CD14-positive monocyte (primary cell): ENCODE results near the gene COLEC11. TPM values are rescaled to one million over a fixed set of nuclear protein-coding genes. Genes with fewer than 3 reads are reported as not detected.

Experiments
- DNase-seq, 3 donors: peaks; one replicate each; pipeline ENCODE4 v3.0.0-alpha.2; 2011 to 2022
- H2AFZ ChIP-seq: 2 replicates; pipeline ENCODE4 v1.6.0; 2012; ENCODE audit warnings: mild to moderate bottlenecking, low read depth, low read length, inconsistent platforms; ENCODE audit not compliant: insufficient read depth, poor library complexity, severe bottlenecking
- H3K27ac ChIP-seq, 2 donors: 1 replicate in 1 of 2; 2 replicates in 1 of 2; pipeline ENCODE4 v1.5.1; 2012 to 2013; ENCODE audit warnings: low read length in 2 of 2, control low read depth in 1 of 2, inconsistent platforms in 1 of 2, low read depth in 1 of 2, mild to moderate bottlenecking in 1 of 2
- H3K27me3 ChIP-seq, 2 donors: one replicate each; pipeline versions ENCODE4 v1.6.0 to v1.6.1; 2011 to 2013; ENCODE audit warnings: low read length in 2 of 2; ENCODE audit not compliant: control insufficient read depth in 2 of 2, insufficient read depth in 2 of 2
- H3K36me3 ChIP-seq, 2 donors: replicated peaks in 1 of 2; 1 replicate in 1 of 2; 2 replicates in 1 of 2; pipeline versions ENCODE4 v1.5.1 to v1.6.1; 2012 to 2013; ENCODE audit warnings: low read length in 2 of 2, control low read depth in 1 of 2, inconsistent platforms in 1 of 2, mild to moderate bottlenecking in 1 of 2; ENCODE audit not compliant: insufficient read depth in 2 of 2, control insufficient read depth in 1 of 2
- H3K4me1 ChIP-seq, 2 donors: 1 replicate in 1 of 2; 2 replicates in 1 of 2; pipeline versions ENCODE4 v1.5.1 to v1.6.1; 2012 to 2013; ENCODE audit warnings: low read length in 2 of 2, control low read depth in 1 of 2, inconsistent platforms in 1 of 2, mild to moderate bottlenecking in 1 of 2, moderate library complexity in 1 of 2; ENCODE audit not compliant: insufficient read depth in 2 of 2, control insufficient read depth in 1 of 2
- H3K4me2 ChIP-seq: replicated peaks from 2 replicates; pipeline ENCODE3; 2012; ENCODE audit warnings: low read length, moderate library complexity, mild to moderate bottlenecking; ENCODE audit not compliant: poor library complexity, severe bottlenecking; ENCODE audit errors: extremely low read depth
- H3K4me3 ChIP-seq, 3 experiments: fragments of 200-600 bp in 1 of 3; sonication (generic) in 1 of 3; replicated peaks in 1 of 3; 1 replicate in 2 of 3; 2 replicates in 1 of 3; pipeline ENCODE4 v1.5.1; 2011 to 2013; ENCODE audit warnings: low read length in 3 of 3, mild to moderate bottlenecking in 3 of 3, control low read depth in 2 of 3, low read depth in 2 of 3, inconsistent platforms in 1 of 3, moderate library complexity in 1 of 3
- H3K79me2 ChIP-seq: 2 replicates; pipeline ENCODE4 v1.6.0; 2012; ENCODE audit warnings: mild to moderate bottlenecking, control low read depth, inconsistent platforms, low read length, moderate library complexity; ENCODE audit not compliant: insufficient read depth
- H3K9ac ChIP-seq: 2 replicates; pipeline ENCODE4 v1.6.0; 2017; ENCODE audit warnings: low read length, mild to moderate bottlenecking; ENCODE audit not compliant: insufficient read depth, poor library complexity, severe bottlenecking
- H3K9me3 ChIP-seq, 2 donors: replicated peaks in 1 of 2; 1 replicate in 1 of 2; 2 replicates in 1 of 2; pipeline versions ENCODE4 v1.5.1 to v1.6.1; 2012 to 2013; ENCODE audit warnings: low read length in 2 of 2, control low read depth in 1 of 2; ENCODE audit not compliant: control insufficient read depth in 1 of 2, insufficient read depth in 1 of 2
- H4K20me1 ChIP-seq: 2 replicates; pipeline ENCODE4 v1.6.0; 2012; ENCODE audit warnings: mild to moderate bottlenecking, low read length, control low read depth, moderate library complexity; ENCODE audit not compliant: insufficient read depth
- H3K27ac Mint-ChIP-seq, 7 donors: one replicate each; pipeline ENCODE4 v1.8.0; 2020; ENCODE audit warnings: mild to moderate bottlenecking in 7 of 7, mixed read lengths in 7 of 7, moderate library complexity in 6 of 7, inconsistent platforms in 2 of 7
- H3K27me3 Mint-ChIP-seq, 3 donors: one replicate each; pipeline ENCODE4 v1.8.0; 2021 to 2022; ENCODE audit warnings: low read depth in 3 of 3, mild to moderate bottlenecking in 3 of 3, mixed read lengths in 3 of 3, moderate library complexity in 3 of 3, inconsistent platforms in 1 of 3
- H3K36me3 Mint-ChIP-seq, 2 donors: one replicate each; pipeline ENCODE4 v1.8.0; 2020; ENCODE audit warnings: mixed read lengths in 2 of 2, inconsistent platforms in 1 of 2, mild to moderate bottlenecking in 1 of 2
- H3K4me1 Mint-ChIP-seq: one replicate; pipeline ENCODE4 v1.8.0; 2020; ENCODE audit warnings: mild to moderate bottlenecking, mixed read lengths
- H3K4me3 Mint-ChIP-seq, 2 donors: one replicate each; pipeline ENCODE4 v1.8.0; 2020; ENCODE audit warnings: mild to moderate bottlenecking in 2 of 2, mixed read lengths in 2 of 2, moderate library complexity in 1 of 2
- H3K9me3 Mint-ChIP-seq, 7 donors: one replicate each; pipeline ENCODE4 v1.8.0; 2020 to 2022; ENCODE audit warnings: mixed read lengths in 7 of 7, mild to moderate bottlenecking in 6 of 7, moderate library complexity in 6 of 7, inconsistent platforms in 2 of 7
- WGBS: methylation state at CpG from one replicate; pipeline ENCODE4 v1.1.5; 2013; ENCODE audit warnings: missing lambda C conversion rate; ENCODE audit not compliant: insufficient coverage; 5-methylcytosine and 5-hydroxymethylcytosine counted together
- intact Hi-C, 2 donors: fragments of 100-400 bp; cut with micrococcal nuclease; formaldehyde crosslinking; loops; one replicate each; pipeline versions ENCODE4 v1.15.0 to v1.15.1; 2023
- polyA plus RNA-seq, 3 donors: library from polyadenylated mRNA; depleted of rRNA in 1 of 3; unstranded in 2 of 3; stranded (reverse) in 1 of 3; fragments of 300-500 nt in 2 of 3; fragments of >200 nt in 1 of 3; fragmentation: Illumina TruSeq in 2 of 3; gene quantifications; 1 replicate in 2 of 3; 2 replicates in 1 of 3; pipeline ENCODE4 v1.2.3, GENCODE V29; 2012 to 2021
- TF ChIP-seq, protein P1 (sequence below): fragments of 200-600 bp; IDR thresholded peaks from one replicate; pipeline ENCODE4 v1.8.0; 2022; ENCODE audit warnings: antibody characterized with exemption, mild to moderate bottlenecking

COLEC11 gene
- polyA plus RNA-seq, 3 donors, result not detected

DNA sequence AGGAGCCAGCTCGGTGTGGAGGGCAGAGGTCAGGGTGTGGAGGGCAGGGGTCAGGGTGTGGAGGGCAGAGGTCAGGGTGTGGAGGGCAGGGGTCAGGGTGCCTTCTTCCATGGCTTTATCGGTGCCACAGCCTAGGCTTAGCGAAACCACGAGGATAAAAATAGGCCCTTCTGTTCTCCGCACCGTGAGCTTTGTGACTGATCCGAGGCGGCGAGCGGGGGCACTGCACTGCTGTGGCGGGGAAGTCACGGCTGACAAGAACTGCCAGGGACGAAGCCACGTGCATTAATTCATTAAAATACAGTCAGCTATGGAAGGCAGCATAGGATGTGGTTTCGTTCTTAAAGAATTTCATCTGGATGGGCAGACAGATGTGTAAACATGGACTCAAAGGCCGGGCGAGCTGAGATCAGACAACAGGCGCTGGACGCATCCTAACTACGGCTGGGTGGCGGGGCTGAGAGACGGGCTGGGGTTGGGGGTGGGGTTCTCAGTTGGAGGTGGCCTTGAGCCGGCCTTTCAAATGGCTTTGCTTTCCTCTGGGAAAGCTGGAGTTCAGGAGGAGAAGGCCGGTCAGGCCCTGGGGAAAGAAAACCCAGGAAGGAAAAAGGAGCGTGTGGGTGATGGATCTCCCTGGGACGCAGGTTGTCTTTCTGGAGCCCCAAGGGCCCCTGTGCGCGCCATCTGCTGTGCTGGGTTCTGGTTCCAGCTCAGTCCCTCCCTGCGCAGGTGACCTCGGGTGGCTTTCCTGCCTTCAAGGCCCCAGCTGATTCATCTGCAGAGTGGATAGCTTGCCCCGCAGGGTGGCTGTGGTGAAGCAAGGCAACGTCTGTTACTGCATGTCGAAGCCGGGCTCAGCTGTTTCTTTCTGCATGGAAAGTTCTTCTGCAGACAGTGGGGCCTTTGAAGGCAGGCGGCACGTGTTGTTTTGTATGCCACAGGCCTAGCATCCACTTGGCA is 62.1 kb downstream of the COLEC11 start:
- 90% methylated on average over 27 of the region's 36 CpGs for WGBS
- Histone ChIP-seq H2AFZ (no peak overlapping the region), H3K4me3 (no peak overlapping the region), H3K36me3 (no peaks in the 10 kb centered on the region), H3K27ac (no peak overlapping the region), H3K4me1 (peaks cover 0 to 2% of the 10 kb centered on the region in 2 donors), H3K4me2 (no peak overlapping the region), H4K20me1 (no peaks in the 10 kb centered on the region), H3K9me3 (no peaks in the 10 kb centered on the region), H3K9ac (no peak overlapping the region), H3K27me3 (peaks cover 0 to 9% of the 10 kb centered on the region in 2 donors), H3K79me2 (no peaks in the 10 kb centered on the region)
- Mint-ChIP-seq H3K36me3 (no peaks in the 10 kb centered on the region), H3K27me3 (peaks cover 5 to 21% (median 15%) of the 10 kb centered on the region in 3 donors), H3K27ac (no peak overlapping the region), H3K4me3 (no peak overlapping the region), H3K9me3 (peaks cover 0 to 8% (median 0%) of the 10 kb centered on the region in 7 donors), H3K4me1 (no peaks in the 10 kb centered on the region)
- no peak for DNase-seq
- TF ChIP-seq, protein P1, sequence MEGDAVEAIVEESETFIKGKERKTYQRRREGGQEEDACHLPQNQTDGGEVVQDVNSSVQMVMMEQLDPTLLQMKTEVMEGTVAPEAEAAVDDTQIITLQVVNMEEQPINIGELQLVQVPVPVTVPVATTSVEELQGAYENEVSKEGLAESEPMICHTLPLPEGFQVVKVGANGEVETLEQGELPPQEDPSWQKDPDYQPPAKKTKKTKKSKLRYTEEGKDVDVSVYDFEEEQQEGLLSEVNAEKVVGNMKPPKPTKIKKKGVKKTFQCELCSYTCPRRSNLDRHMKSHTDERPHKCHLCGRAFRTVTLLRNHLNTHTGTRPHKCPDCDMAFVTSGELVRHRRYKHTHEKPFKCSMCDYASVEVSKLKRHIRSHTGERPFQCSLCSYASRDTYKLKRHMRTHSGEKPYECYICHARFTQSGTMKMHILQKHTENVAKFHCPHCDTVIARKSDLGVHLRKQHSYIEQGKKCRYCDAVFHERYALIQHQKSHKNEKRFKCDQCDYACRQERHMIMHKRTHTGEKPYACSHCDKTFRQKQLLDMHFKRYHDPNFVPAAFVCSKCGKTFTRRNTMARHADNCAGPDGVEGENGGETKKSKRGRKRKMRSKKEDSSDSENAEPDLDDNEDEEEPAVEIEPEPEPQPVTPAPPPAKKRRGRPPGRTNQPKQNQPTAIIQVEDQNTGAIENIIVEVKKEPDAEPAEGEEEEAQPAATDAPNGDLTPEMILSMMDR, result no peak
- intact Hi-C loops, result no loop called here

DNA sequence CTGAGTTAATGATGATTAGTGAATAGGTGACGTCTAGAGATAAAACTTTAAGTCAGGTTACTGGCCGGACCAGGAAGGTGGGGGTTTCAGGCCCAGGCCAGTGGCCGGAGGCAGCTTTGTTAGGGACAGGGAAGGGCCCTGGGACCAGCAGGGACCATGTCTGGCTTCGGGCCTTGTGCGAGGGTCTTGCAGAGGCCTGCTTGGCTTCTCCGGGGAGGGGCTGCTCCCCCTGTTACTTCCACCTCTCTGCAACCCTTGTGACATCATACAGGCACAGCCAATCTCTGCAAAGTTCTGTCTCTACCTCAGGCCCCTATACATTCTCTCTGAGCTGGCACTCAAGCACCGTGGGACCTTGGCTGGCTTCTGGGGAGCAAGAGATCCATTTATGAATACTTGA is 63.0 kb downstream of the COLEC11 start, which contains the start of gene ALLC:
Gene ALLC, plus strand, starts transcription at position 320 of the 400 bp plus-strand sequence. CDS start 12,958 bp downstream, outside the sequence.
- H2AFZ ChIP-seq, result no peak within 1 kb of the TSS
- DNase-seq, result no peak
- TF ChIP-seq, protein P1, result no peak
- no peaks in the 10 kb centered on the region for H3K36me3 Mint-ChIP-seq
- no peaks in the 10 kb centered on the region for H3K4me1 ChIP-seq
- peaks cover 0 to 6% (median 0%) of the 10 kb centered on the region in 7 donors for H3K9me3 Mint-ChIP-seq
- H3K79me2 ChIP-seq, result no peaks in the 10 kb centered on the region
- H3K27me3 Mint-ChIP-seq, result peaks cover 3 to 16% (median 6%) of the 10 kb centered on the region in 3 donors
- no peaks in the 10 kb centered on the region for H3K4me1 Mint-ChIP-seq
- no peak within 1 kb of the TSS for H3K27ac ChIP-seq
- H3K27me3 ChIP-seq, result peaks cover 0 to under 1% of the 10 kb centered on the region in 2 donors
- H3K4me3 Mint-ChIP-seq, result no peak within 1 kb of the TSS
- no peaks in the 10 kb centered on the region for H4K20me1 ChIP-seq
- H3K9ac ChIP-seq, result no peak within 1 kb of the TSS
- no peaks in the 10 kb centered on the region for H3K9me3 ChIP-seq
- H3K4me2 ChIP-seq, result no peak within 1 kb of the TSS
- intact Hi-C loops, result no loop called here
- H3K4me3 ChIP-seq, result no peak within 1 kb of the TSS
- 92% methylated on average over 6 of the region's 7 CpGs for WGBS
- no peaks in the 10 kb centered on the region for H3K36me3 ChIP-seq
- H3K27ac Mint-ChIP-seq, result no peak within 1 kb of the TSS
